ENCODE data around the gene NCAPG. TPM values are rescaled to one million over a fixed set of nuclear protein-coding genes. Genes with fewer than 3 reads are reported as not detected.

Gene NCAPG
- total and polyA plus RNA-seq, 3 donors from 2014 or later, result 7.6 to 13.3 (median 12.5) TPM

GRCh38 chr4:17770845-17771244, 39.9 kb upstream of the NCAPG start:
- WGBS, 2 donors, result 62 to 70% methylated on average over 4 of the region's 4 CpGs
- H3K4me3 ChIP-seq, result no peak overlapping the region
- intact Hi-C loops (cut with DNase I; ENCODE audit: low total_unique reads), result no loop called here
- TF ChIP-seq POLR2A (IDR thresholded peaks at IDR 0.05), result no peak
- no peak for TF ChIP-seq CTCF (IDR thresholded peaks at IDR 0.05)
- no peaks in the 10 kb centered on the region for H3K9me3 ChIP-seq
- no peak overlapping the region for H3K27ac ChIP-seq
- H3K36me3 ChIP-seq (ENCODE audit: low read depth, missing control alignments), result no peaks in the 10 kb centered on the region
- no peaks in the 10 kb centered on the region for H3K4me1 ChIP-seq
- H3K27me3 ChIP-seq, result no peaks in the 10 kb centered on the region
- no peak for DNase-seq

DNA sequence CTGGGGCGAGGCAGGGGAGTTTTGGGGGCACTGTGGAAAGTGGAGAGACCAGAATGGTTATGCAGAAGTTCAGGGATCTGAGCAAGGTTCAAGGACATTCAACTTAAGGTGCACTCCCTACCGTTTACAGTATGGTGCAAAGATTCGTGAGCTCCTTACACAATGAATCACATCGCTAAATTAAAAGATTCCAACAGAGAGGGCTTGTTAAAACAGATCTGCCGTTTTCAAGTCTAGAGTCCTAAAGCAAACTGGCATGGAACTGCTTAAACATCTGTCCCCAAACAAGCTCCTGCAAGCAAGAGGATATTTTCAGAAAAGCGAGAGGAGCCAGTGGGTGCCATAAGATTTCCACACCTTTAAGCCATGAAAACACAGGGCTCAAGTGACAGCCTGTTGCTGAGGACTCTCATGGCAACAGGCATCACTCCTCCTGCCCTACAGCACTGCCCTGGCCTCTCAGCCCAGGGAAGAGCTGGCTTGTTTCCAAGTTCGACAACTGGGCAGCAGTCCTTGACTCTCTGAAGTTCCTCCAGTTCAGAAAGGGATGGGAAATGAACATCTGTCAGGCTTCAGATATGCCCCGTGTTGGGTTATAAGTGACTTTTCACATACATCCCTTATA, 39.4 kb upstream of the NCAPG start:
- no peak for TF ChIP-seq POLR2A (IDR thresholded peaks at IDR 0.05)
- no peak for TF ChIP-seq CTCF (IDR thresholded peaks at IDR 0.05)
- Histone ChIP-seq H3K9me3 (no peaks in the 10 kb centered on the region), H3K4me1 (no peaks in the 10 kb centered on the region), H3K4me3 (no peak overlapping the region), H3K36me3 (ENCODE audit: low read depth, missing control alignments) (no peaks in the 10 kb centered on the region), H3K27me3 (no peaks in the 10 kb centered on the region), H3K27ac (no peak overlapping the region)
- 59 to 63% methylated on average over 8 of the region's 8 CpGs for WGBS, 2 donors
- DNase-seq, result no peak
- intact Hi-C loops (cut with DNase I; ENCODE audit: low total_unique reads), result no loop called here

DNA sequence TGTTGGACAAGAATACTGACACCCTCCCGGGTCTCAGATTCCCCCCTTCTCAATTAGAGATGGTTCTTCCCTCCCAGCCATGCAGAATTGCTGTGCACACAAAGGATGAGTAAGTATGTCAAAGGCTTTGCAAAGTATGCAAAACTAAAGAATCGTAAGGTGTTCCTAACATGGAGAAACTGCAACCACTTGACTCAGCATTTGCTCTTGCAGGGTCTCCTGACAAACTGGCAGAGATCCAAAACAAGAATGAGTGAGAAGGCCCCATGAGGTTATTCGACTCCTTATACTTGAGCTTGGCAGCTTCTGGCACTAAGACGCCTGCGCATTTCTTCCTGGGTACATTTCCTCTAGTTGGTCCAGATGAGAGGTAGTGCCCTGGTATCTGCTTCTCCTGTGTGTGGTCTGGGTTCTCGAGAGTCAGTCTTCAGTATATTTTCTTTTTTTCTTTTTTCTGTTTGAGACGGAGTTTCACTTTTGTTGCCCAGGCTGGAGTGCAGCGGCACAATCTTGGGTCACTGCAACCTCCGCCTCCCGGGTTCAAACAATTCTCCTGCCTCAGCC, 37.6 kb upstream of the NCAPG start:
- WGBS, 2 donors, result 85 to 90% methylated on average over 10 of the region's 10 CpGs
- Histone ChIP-seq H3K27me3 (no peaks in the 10 kb centered on the region), H3K36me3 (ENCODE audit: low read depth, missing control alignments) (no peaks in the 10 kb centered on the region), H3K27ac (no peak overlapping the region), H3K9me3 (no peaks in the 10 kb centered on the region), H3K4me3 (no peak overlapping the region), H3K4me1 (no peaks in the 10 kb centered on the region)
- TF ChIP-seq CTCF (IDR thresholded peaks at IDR 0.05), result no peak
- no peak for TF ChIP-seq POLR2A (IDR thresholded peaks at IDR 0.05)
- no peak for DNase-seq
- intact Hi-C loops (cut with DNase I; ENCODE audit: low total_unique reads), result no loop called here

GRCh38 chr4:17778431-17778830, 32.3 kb upstream of the NCAPG start:
- WGBS, 2 donors, result 87 to 98% methylated on average over 3 of the region's 3 CpGs
- Histone ChIP-seq H3K9me3 (no peaks in the 10 kb centered on the region), H3K27ac (no peak overlapping the region), H3K4me1 (peaks cover 6% of the 10 kb centered on the region), H3K36me3 (ENCODE audit: low read depth, missing control alignments) (no peaks in the 10 kb centered on the region), H3K27me3 (no peaks in the 10 kb centered on the region), H3K4me3 (no peak overlapping the region)
- DNase-seq, result no peak
- intact Hi-C loops (cut with DNase I; ENCODE audit: low total_unique reads), result no loop called here
- TF ChIP-seq CTCF (IDR thresholded peaks at IDR 0.05) (no peak), POLR2A (IDR thresholded peaks at IDR 0.05) (no peak)

Data from testis (tissue), 3 donors.